GM12878 (cell line): ENCODE measurements around the gene CLSTN2. TPM values are rescaled to one million over a fixed set of nuclear protein-coding genes. Genes with fewer than 3 reads are reported as not detected.

Source experiments
- ATAC-seq: fragments of 200-7000 bp; cut with Tn5 transposase; 3 replicates; pipeline ENCODE4 v1.9.1; 2020; ENCODE audit warnings: mild to moderate bottlenecking, moderate library complexity
- BruUV-seq: library from RNA; stranded (reverse); fragments of 400-500 nt; replicated peaks from 2 replicates; lab custom pipeline; 2021; lab: Mats Ljungman, UMichigan
- CTCF ChIA-PET: fragments of 300-600 bp; sonication (Branson Sonifier 250); formaldehyde crosslinking; extraction: SDS; loops from one replicate; lab custom pipeline; 2021; ENCODE audit warnings: inconsistent platforms; lab: Yijun Ruan, JAX
- POLR2A ChIA-PET: fragments of 350-600 bp; formaldehyde crosslinking; extraction: SDS; loops from one replicate; lab custom pipeline; 2021; ENCODE audit warnings: inconsistent platforms; lab: Charles Lee
- RAD21 ChIA-PET: fragments of 300-600 bp; sonication (Branson Sonifier 250); formaldehyde crosslinking; loops from one replicate; lab custom pipeline; 2023; ENCODE audit warnings: antibody characterized with exemption; ENCODE audit not compliant: unreplicated experiment; lab: Charles Lee
- SMC1A ChIA-PET: fragments of 300-600 bp; sonication (Branson Sonifier 250); formaldehyde crosslinking; loops from one replicate; lab custom pipeline; 2023; ENCODE audit not compliant: unreplicated experiment, uncharacterized antibody; lab: Charles Lee
- DNase-seq: peaks from one replicate; pipeline ENCODE4 v3.0.0-alpha.2; 2011; ENCODE audit warnings: low read depth, low spot score
- FAIRE-seq: peaks from 3 replicates; lab custom pipeline; 2011; peaks lifted over from hg19 to GRCh38; lab: Jason Lieb, UNC
- H2AFZ ChIP-seq: 2 replicates; pipeline ENCODE4 v1.6.0; 2011; ENCODE audit warnings: low read depth, low read length, control low read depth; ENCODE audit not compliant: control insufficient read depth
- H3K27ac ChIP-seq: 2 replicates; pipeline ENCODE4 v1.5.1; 2011; ENCODE audit warnings: control low read depth; ENCODE audit not compliant: control insufficient read depth, insufficient read depth
- H3K27me3 ChIP-seq, 2 experiments: replicated peaks in 1 of 2; 2 replicates each; pipeline versions ENCODE4 v1.6.0 to v1.6.1; 2011; ENCODE audit warnings: low read length in 1 of 2; ENCODE audit not compliant: control insufficient read depth in 2 of 2, insufficient read depth in 2 of 2
- H3K36me3 ChIP-seq, 2 experiments: 2 replicates each; pipeline ENCODE4 v1.5.1; 2011; ENCODE audit warnings: low read length in 1 of 2; ENCODE audit not compliant: control insufficient read depth in 2 of 2, insufficient read depth in 2 of 2
- H3K4me1 ChIP-seq: 2 replicates; pipeline ENCODE4 v1.6.1; 2011; ENCODE audit warnings: mild to moderate bottlenecking, low read length, moderate library complexity, mixed read lengths; ENCODE audit not compliant: control insufficient read depth, insufficient read depth
- H3K4me2 ChIP-seq: 2 replicates; pipeline ENCODE4 v1.6.0; 2011; ENCODE audit warnings: control low read depth; ENCODE audit not compliant: control insufficient read depth, insufficient read depth
- H3K4me3 ChIP-seq: fragments of 200-600 bp; sonication (generic); 2 replicates; pipeline ENCODE4 v1.5.1; 2016
- H3K79me2 ChIP-seq: 2 replicates; pipeline ENCODE4 v1.6.0; 2011; ENCODE audit warnings: low read length; ENCODE audit not compliant: control insufficient read depth, insufficient read depth
- H3K9ac ChIP-seq: 2 replicates; pipeline ENCODE4 v1.8.0; 2011; ENCODE audit warnings: low read length, control low read depth, mixed read lengths; ENCODE audit not compliant: control insufficient read depth, insufficient read depth
- H3K9me3 ChIP-seq: replicated peaks from 3 replicates; pipeline ENCODE4 v1.5.1; 2011; ENCODE audit warnings: mild to moderate bottlenecking, low read length; ENCODE audit not compliant: control insufficient read depth, insufficient read depth
- H4K20me1 ChIP-seq: 2 replicates; pipeline ENCODE4 v1.6.0; 2011; ENCODE audit not compliant: control insufficient read depth, insufficient read depth
- HDAC2 ChIP-seq: fragments of 200-600 bp; sonication (generic); IDR thresholded peaks from 2 replicates; pipeline ENCODE4 v1.6.1; 2017
- NR2F1 ChIP-seq: fragments of 450-650 bp; conservative IDR thresholded peaks from 2 replicates; pipeline ENCODE4 v1.6.1; 2017; ENCODE audit warnings: mild to moderate bottlenecking
- POU2F2 ChIP-seq: IDR thresholded peaks from 3 replicates; pipeline ENCODE4 v1.6.1; 2011; ENCODE audit warnings: low read depth, mild to moderate bottlenecking, low read length, borderline replicate concordance
- WGBS: methylation state at CpG from one replicate; pipeline ENCODE4 v1.1.6; 2016; ENCODE audit warnings: low lambda C conversion rate; ENCODE audit not compliant: insufficient replicate concordance, insufficient coverage; ENCODE audit errors: missing lambda C conversion rate; 5-methylcytosine and 5-hydroxymethylcytosine counted together
- in situ Hi-C: fragments of 300-500 bp; cut with MboI; formaldehyde crosslinking; loops from 9 replicates; pipeline ENCODE4 v1.14.3; 2018; ENCODE audit warnings: mixed read lengths
- intact Hi-C: fragments of 100-400 bp; cut with micrococcal nuclease; formaldehyde crosslinking; loops from one replicate; pipeline ENCODE4 v1.14.2; 2022; ENCODE audit not compliant: unreplicated experiment
- polyA plus RNA-seq, 11 experiments: library from polyadenylated mRNA; depleted of rRNA in 4 of 11; unstranded in 6 of 11; stranded (reverse) in 5 of 11; fragments of >200 nt; fragmentation: Nextera tagmentation in 4 of 11; fragmentation: Illumina TruSeq in 1 of 11; extraction: Ambion mirVana in 4 of 11; extraction: Trizol in 1 of 11; gene quantifications; 1 replicate in 1 of 11; 2 replicates in 10 of 11; pipeline versions ENCODE4 v1.2.1 to v1.2.3, GENCODE V29; 2011 to 2016; ENCODE audit warnings: inconsistent platforms in 2 of 11, missing spikeins in 2 of 11, low read depth in 1 of 11
- total RNA-seq, 4 experiments: library from RNA; depleted of rRNA in 3 of 4; stranded (reverse); fragments of >200 nt in 3 of 4; fragmentation: Illumina TruSeq in 1 of 4; extraction: Trizol in 1 of 4; gene quantifications; 2 replicates each; pipeline versions ENCODE4 v1.2.1 to v1.2.3, GENCODE V29; 2013 to 2021
- TF ChIP-seq, protein P1 (sequence below): IDR thresholded peaks from 2 replicates; pipeline ENCODE4 v1.6.1; 2012; ENCODE audit warnings: low read depth, low read length, improper control_type of control experiment
- TF ChIP-seq, protein P2 (sequence below): IDR thresholded peaks from 2 replicates; pipeline ENCODE4 v1.6.1; 2011; ENCODE audit warnings: low read depth, low read length, improper control_type of control experiment, borderline replicate concordance

Gene CLSTN2
- total and polyA plus RNA-seq, 10 of the 15 experiments (the other 5 are each of a cell fraction or from before 2014, with no cell fraction given), result under 0.01 to 0.10 (median under 0.01) TPM; not detected in 5

DNA sequence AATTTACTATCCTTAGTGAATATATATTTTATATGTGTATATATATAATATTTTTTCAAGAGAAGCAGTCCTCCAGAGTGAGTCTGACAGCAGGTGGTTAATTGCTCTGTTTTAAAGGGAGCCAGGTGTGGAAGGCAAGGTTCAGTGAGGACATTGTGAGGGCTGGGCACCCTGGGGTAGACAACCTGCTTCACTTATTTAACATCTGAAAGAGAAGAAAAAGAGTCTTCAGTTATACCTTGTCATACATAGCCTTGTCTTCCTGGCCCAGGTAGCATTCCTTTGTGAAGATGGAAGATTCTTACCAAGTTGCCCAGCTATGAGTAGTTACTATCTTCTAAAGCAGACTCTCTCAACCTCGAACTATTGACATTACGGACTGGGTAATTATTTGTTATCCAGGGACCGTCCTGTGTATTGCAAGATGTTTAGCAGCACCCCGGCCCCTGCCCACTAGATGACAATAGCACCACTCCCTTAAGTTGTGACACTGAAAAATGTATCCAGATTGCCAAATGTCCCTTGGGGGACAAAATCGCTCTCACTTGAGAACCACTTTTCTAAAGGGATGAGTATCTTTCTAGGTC, 406.9 kb downstream of the CLSTN2 start:
- intact Hi-C loops, result no loop called here
- no peaks in the 10 kb centered on the region for H3K4me1 ChIP-seq
- TF ChIP-seq POU2F2 (no peak), NR2F1 (no peak), HDAC2 (no peak)
- TF ChIP-seq, protein P1, sequence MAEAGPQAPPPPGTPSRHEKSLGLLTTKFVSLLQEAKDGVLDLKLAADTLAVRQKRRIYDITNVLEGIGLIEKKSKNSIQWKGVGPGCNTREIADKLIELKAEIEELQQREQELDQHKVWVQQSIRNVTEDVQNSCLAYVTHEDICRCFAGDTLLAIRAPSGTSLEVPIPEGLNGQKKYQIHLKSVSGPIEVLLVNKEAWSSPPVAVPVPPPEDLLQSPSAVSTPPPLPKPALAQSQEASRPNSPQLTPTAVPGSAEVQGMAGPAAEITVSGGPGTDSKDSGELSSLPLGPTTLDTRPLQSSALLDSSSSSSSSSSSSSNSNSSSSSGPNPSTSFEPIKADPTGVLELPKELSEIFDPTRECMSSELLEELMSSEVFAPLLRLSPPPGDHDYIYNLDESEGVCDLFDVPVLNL, result no peak
- TF ChIP-seq, protein P2, sequence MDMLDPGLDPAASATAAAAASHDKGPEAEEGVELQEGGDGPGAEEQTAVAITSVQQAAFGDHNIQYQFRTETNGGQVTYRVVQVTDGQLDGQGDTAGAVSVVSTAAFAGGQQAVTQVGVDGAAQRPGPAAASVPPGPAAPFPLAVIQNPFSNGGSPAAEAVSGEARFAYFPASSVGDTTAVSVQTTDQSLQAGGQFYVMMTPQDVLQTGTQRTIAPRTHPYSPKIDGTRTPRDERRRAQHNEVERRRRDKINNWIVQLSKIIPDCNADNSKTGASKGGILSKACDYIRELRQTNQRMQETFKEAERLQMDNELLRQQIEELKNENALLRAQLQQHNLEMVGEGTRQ, result no peak
- H4K20me1 ChIP-seq, result no peaks in the 10 kb centered on the region
- H2AFZ ChIP-seq, result no peak overlapping the region
- H3K27ac ChIP-seq, result no peak overlapping the region
- no TSS peak for BruUV-seq
- no peak for FAIRE-seq
- CTCF ChIA-PET, result no interaction called here
- H3K9ac ChIP-seq, result no peak overlapping the region
- RAD21 ChIA-PET, result no interaction called here
- ATAC-seq, result no peak
- no peaks in the 10 kb centered on the region for H3K79me2 ChIP-seq
- H3K4me3 ChIP-seq, result no peak overlapping the region
- POLR2A ChIA-PET, result no interaction called here
- peaks cover 0 to 3% of the 10 kb centered on the region in 2 experiments; a peak in 2 of 4 replicates for H3K27me3 ChIP-seq
- SMC1A ChIA-PET, result interaction anchor here (0.7 kb wide), 1 partner anchor 591 kb away, joined by 3 read pairs; no protein-coding TSS in a partner anchor
- no peaks in the 10 kb centered on the region for H3K9me3 ChIP-seq
- H3K36me3 ChIP-seq, result no peaks in the 10 kb centered on the region
- 30% methylated on average over 5 of the region's 5 CpGs for WGBS
- H3K4me2 ChIP-seq, result no peak overlapping the region
- DNase-seq, result no peak
- in situ Hi-C loops, result no loop called here
